Heart left ventricle (tissue), 16 donors: ENCODE results near the gene FGFBP3. TPM values are rescaled to one million over a fixed set of nuclear protein-coding genes. Genes with fewer than 3 reads are reported as not detected.

Experiments used
- ATAC-seq, 4 donors: fragments of 200-7000 bp; cut with Tn5 transposase; one replicate each; pipeline ENCODE4 v1.9.1; 2020 to 2022; ENCODE audit warnings: moderate library complexity in 4 of 4, mild to moderate bottlenecking in 3 of 4, moderate number of reproducible peaks in 1 of 4
- DNase-seq, 5 donors: peaks; one replicate each; pipeline ENCODE4 v3.0.0-alpha.2; 2020
- H3K27ac ChIP-seq, 12 donors: fragments of 200-600 bp; sonication (generic) in 4 of 12; one replicate each; pipeline versions ENCODE4 v1.5.0 to v1.8.0; 2016 to 2022; ENCODE audit warnings: mild to moderate bottlenecking in 2 of 12
- H3K27me3 ChIP-seq, 9 donors: fragments of 200-600 bp; sonication (generic) in 2 of 9; one replicate each; pipeline versions ENCODE4 v1.5.1 to v1.8.0; 2016 to 2022; ENCODE audit warnings: mild to moderate bottlenecking in 3 of 9
- H3K36me3 ChIP-seq, 9 donors: fragments of 200-600 bp; sonication (generic) in 2 of 9; one replicate each; pipeline versions ENCODE4 v1.5.0 to v1.8.0; 2018 to 2022; ENCODE audit warnings: mild to moderate bottlenecking in 2 of 9
- H3K4me1 ChIP-seq, 12 donors: fragments of 200-600 bp; sonication (generic) in 4 of 12; one replicate each; pipeline versions ENCODE4 v1.5.0 to v1.8.0; 2016 to 2022; ENCODE audit warnings: mild to moderate bottlenecking in 3 of 12
- H3K4me3 ChIP-seq, 12 donors: fragments of 200-600 bp; sonication (generic) in 4 of 12; one replicate each; pipeline versions ENCODE4 v1.5.0 to v1.8.0; 2017 to 2022; ENCODE audit warnings: mild to moderate bottlenecking in 9 of 12, moderate library complexity in 4 of 12
- H3K9me3 ChIP-seq, 12 donors: fragments of 200-600 bp; sonication (generic) in 4 of 12; one replicate each; pipeline versions ENCODE4 v1.5.0 to v1.8.0; 2016 to 2022; ENCODE audit warnings: mild to moderate bottlenecking in 1 of 12
- POLR2A ChIP-seq, 2 donors: fragments of 450-650 bp; IDR thresholded peaks; one replicate each; pipeline ENCODE4 v1.6.1; 2017; ENCODE audit warnings: antibody characterized with exemption in 2 of 2, mild to moderate bottlenecking in 2 of 2, moderate library complexity in 2 of 2
- WGBS, 4 donors: extraction: QIAGEN DNeasy Blood & Tissue Kit in 2 of 4; methylation state at CpG; one replicate each; pipeline versions ENCODE4 v1.1.5 to v1.1.7; 2013 to 2018; 5-methylcytosine and 5-hydroxymethylcytosine counted together
- intact Hi-C, 10 donors: fragments of 100-400 bp; cut with DNase I; formaldehyde crosslinking; loops; one replicate each; pipeline versions ENCODE4 v1.11.1 to v1.14.2; 2022
- polyA plus RNA-seq, 2 donors: library from polyadenylated mRNA; stranded (reverse); fragments of 200-250 nt; gene quantifications; one replicate each; pipeline ENCODE4 v1.2.3, GENCODE V29; 2013
- total RNA-seq, 9 donors: library from RNA; depleted of rRNA in 2 of 9; stranded (reverse); fragments of >200 nt in 2 of 9; fragmentation: NEBNext Ultra II Directional in 3 of 9; extraction: Animal tissue kit (Norgen Biotek cat#: 25700) in 3 of 9; gene quantifications; one replicate each; pipeline versions ENCODE4 v1.1.0 to v1.2.4, GENCODE V29; 2016 to 2023
- TF ChIP-seq, protein P1 (sequence below), 12 donors: fragments of 200-600 bp; sonication (generic) in 4 of 12; IDR thresholded peaks; one replicate each; pipeline versions ENCODE4 v1.5.0 to v1.8.0; 2018 to 2022; ENCODE audit warnings: antibody characterized with exemption in 12 of 12, mild to moderate bottlenecking in 5 of 12
- donor health status: ischemic (EF 13 %, LVEDD 7.1; RV severe dilation, severe dysfunction).
- donor health status: healthy with polysubstance abuse.
- donor health status: DM: no; HTN: yes; CAD: no.
- donor health status: DM: no; HTN: no; CAD: no.
- donor health status: ischemic (EF 25% LVEDD 6.9; RV normal size, moderate dysfunction).
- donor health status: ischemic (EF 25% LVEDD 5.7; RV mildly dilated, moderate dysfunction).
- donor health status: healthy.
- donor health status: DM: yes; HTN: yes; CAD: no.
- donor health status: ischemic (EF 35%, LVEDD 5.7; RV mildly dilated, moderate dysfunction).
- donor health status: nonischemic (EF 11% LVEDD 7.7; RV severe dilation, severe dysfunction).
- donor health status: DM: yes; HTN: yes; CAD: no.
- donor health status: PGD.
- donor health status: ischemic (EF 29% LVEDD 5.4; RV normal size, mild dysfunction).
- donor health status: nonischemic (EF 23%, LVEDD 6.1; RV moderate dilation, normal function).

FGFBP3 gene
- total and polyA plus RNA-seq, 11 donors: 0.16 to 0.81 (median 0.48) TPM; not detected in 1

DNA sequence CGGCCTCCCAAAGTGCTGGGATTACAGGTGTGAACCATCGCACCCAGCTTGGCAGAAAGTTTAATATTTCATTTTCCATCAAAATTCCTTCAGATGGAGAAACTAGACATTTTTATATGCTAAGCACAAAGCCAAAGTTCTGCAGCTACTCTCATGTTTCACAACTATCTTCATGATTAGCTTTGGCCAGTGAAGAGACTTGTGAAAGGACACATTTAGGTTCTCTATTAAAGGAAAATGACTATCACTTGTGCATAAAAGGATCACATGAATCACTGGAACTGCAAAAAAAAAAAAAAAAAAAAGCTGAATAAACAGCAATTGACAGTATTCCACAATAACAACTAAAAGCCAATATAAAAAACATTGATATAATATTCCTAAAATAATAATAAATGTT lies 16.2 kb downstream of the FGFBP3 start:
- Histone ChIP-seq H3K27ac (no peak overlapping the region), H3K4me3 (no peak overlapping the region), H3K9me3 (no peaks in the 10 kb centered on the region), H3K27me3 (peaks cover 0 to 5% (median 0%) of the 10 kb centered on the region in 9 donors), H3K36me3 (no peaks in the 10 kb centered on the region), H3K4me1 (peaks cover 0 to 4% (median 1%) of the 10 kb centered on the region in 12 donors)
- DNase-seq (no peak), ATAC-seq (no peak)
- WGBS, 4 donors: 96 to 100% (median 96%) methylated on average over 2 of the region's 2 CpGs
- intact Hi-C loops: no loop called here
- TF ChIP-seq POLR2A (IDR thresholded peaks at IDR 0.05): no peak
- TF ChIP-seq, protein P1, sequence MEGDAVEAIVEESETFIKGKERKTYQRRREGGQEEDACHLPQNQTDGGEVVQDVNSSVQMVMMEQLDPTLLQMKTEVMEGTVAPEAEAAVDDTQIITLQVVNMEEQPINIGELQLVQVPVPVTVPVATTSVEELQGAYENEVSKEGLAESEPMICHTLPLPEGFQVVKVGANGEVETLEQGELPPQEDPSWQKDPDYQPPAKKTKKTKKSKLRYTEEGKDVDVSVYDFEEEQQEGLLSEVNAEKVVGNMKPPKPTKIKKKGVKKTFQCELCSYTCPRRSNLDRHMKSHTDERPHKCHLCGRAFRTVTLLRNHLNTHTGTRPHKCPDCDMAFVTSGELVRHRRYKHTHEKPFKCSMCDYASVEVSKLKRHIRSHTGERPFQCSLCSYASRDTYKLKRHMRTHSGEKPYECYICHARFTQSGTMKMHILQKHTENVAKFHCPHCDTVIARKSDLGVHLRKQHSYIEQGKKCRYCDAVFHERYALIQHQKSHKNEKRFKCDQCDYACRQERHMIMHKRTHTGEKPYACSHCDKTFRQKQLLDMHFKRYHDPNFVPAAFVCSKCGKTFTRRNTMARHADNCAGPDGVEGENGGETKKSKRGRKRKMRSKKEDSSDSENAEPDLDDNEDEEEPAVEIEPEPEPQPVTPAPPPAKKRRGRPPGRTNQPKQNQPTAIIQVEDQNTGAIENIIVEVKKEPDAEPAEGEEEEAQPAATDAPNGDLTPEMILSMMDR (IDR thresholded peaks at IDR 0.05): no peak

DNA sequence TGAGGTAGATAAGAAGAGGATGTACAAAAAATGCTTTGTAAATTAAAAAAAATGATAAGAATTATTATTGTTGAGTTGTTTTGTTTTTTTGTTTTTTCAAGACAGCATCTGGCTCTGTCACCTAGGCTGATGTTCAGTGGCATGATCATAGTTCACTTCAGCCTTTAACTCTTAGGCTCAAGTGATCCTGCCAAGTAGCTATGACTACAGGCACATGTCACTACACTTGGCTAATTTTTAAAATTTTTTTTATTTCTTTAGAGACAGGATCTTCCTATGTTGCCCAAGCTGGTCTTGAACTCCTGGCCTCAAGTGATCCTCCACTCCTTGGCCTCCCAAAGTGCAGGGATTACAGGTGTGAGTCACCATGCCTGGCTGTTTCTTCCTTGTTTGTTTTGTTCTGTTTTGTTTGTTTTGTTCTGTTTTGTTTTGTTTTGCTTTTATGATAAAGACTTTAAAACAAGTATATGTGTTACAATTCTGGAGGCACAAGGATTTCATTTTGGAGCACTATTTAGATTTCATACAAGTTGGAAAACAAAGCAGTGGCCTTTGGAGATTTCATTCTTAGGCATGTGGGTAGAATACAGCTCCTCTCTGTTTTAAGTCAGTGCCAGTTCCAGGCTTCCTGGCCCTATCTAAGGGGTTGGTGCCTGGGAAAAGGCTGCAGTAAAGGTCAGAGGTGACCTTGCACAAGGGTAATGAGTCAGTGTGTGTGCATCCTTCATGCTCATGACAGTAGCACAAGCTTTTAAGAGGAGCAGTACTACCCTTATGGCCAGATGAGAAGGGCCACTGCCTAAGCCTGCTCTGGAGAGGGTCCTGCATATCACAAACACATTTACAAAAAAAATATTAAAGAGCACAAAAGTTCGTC lies 17.9 kb downstream of the FGFBP3 start:
- TF ChIP-seq, protein P1 (IDR thresholded peaks at IDR 0.05): no peak
- TF ChIP-seq POLR2A (IDR thresholded peaks at IDR 0.05): no peak
- no peaks in the 10 kb centered on the region for H3K9me3 ChIP-seq
- no peak overlapping the region for H3K27ac ChIP-seq
- no peaks in the 10 kb centered on the region for H3K36me3 ChIP-seq
- WGBS, 4 donors: 74 to 94% (median 82%) methylated on average over 1 of the region's 1 CpG
- no peak overlapping the region for H3K4me3 ChIP-seq
- peaks cover 0 to 15% (median 9%) of the 10 kb centered on the region in 12 donors for H3K4me1 ChIP-seq
- peaks cover 0 to 10% (median 0%) of the 10 kb centered on the region in 9 donors for H3K27me3 ChIP-seq
- DNase-seq (no peak), ATAC-seq (peak in 1 of 4 donors; percentile 51)
- intact Hi-C loops: no loop called here

DNA sequence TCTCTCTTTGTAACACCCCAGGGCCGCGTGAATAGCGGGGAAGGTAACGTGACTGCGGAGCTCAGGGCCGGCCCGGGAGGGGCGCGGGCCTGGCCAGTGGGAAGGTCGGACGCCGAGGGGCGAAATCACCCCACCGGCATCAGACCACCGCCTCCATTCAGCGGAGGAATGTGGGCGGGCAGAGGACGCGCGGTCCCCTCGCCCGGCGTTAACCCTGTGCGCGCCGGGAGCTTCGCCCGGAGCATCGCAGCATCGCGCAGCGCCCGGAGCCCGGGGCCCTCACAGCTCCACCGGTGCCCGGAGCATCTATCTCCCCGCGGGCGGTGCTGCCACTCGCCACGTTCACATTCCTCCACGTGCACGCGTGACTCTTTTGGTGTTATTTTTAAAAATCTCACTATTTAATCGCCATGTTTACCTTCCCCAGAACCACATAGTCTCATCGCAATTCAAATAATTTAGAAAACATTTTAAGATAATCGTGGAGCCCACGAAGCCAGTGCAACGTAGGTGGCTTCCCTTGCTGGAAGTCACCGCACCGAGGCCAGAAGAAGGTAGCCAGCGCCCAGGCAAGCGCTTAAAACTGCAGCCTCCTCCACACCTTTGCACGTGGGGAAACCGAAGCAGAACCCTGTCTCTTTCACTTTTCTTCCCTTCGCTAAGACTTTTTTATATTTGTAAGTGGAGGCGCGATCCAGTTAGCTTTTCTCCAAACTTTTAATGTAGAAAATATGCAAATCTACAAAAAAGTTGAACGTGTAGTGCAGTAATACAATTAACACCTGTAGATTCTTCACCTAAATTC lies 21.8 kb downstream of the FGFBP3 start:
- TF ChIP-seq, protein P1 (IDR thresholded peaks at IDR 0.05): no peak
- no peak for TF ChIP-seq POLR2A (IDR thresholded peaks at IDR 0.05)
- WGBS, 4 donors: 1 to 3% (median 2%) methylated on average over 39 to 59 of the region's 59 CpGs
- ATAC-seq (peak in 3 of 4 donors; percentile 49 to 68 (median 64)), DNase-seq (peak in 3 of 5 donors; percentile 22 to 64 (median 46))
- peaks cover 0 to 10% (median 0%) of the 10 kb centered on the region in 9 donors for H3K27me3 ChIP-seq
- intact Hi-C loops: loop anchor here in 1 of 10 donors (1.0 kb wide), 1 partner anchor 91 kb away; no protein-coding TSS in a partner anchor
- H3K4me3 ChIP-seq: peak overlapping the region; percentile 19 to 70 (median 52)
- no peaks in the 10 kb centered on the region for H3K36me3 ChIP-seq
- no peaks in the 10 kb centered on the region for H3K9me3 ChIP-seq
- H3K27ac ChIP-seq: peak overlapping the region in 2 of 12 donors; percentile 19 to 28
- H3K4me1 ChIP-seq: peaks cover 0 to 34% (median 23%) of the 10 kb centered on the region in 12 donors

DNA sequence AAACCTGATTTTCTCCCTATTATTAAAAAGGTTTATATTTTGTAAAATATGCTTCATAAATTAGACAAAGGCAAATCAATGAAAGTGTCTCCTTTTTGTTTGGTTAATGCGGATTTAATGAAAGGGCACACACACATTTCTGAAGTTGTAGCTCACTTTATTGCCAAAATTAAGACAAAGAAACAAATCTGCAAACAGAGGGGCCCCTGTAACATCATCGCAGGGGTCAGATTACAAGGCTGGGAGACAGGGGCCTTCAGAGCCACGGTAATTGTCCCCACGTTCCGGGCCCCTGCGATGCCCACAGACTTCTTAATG lies 22.4 kb downstream of the FGFBP3 start:
- DNase-seq: no peak
- no peaks in the 10 kb centered on the region for H3K36me3 ChIP-seq
- intact Hi-C loops: loop anchor here in 1 of 10 donors (1.0 kb wide), 1 partner anchor 91 kb away; no protein-coding TSS in a partner anchor
- peaks cover 0 to 34% (median 23%) of the 10 kb centered on the region in 12 donors for H3K4me1 ChIP-seq
- H3K9me3 ChIP-seq: no peaks in the 10 kb centered on the region
- ATAC-seq: no peak
- 19 to 30% (median 21%) methylated on average over 6 of the region's 6 CpGs for WGBS, 4 donors
- peaks cover 0 to 10% (median 0%) of the 10 kb centered on the region in 9 donors for H3K27me3 ChIP-seq
- no peak for TF ChIP-seq POLR2A (IDR thresholded peaks at IDR 0.05)
- TF ChIP-seq, protein P1 (IDR thresholded peaks at IDR 0.05): no peak
- peak overlapping the region in 2 of 12 donors; percentile 19 to 28 for H3K27ac ChIP-seq
- peak overlapping the region in 11 of 12 donors; percentile 37 to 70 (median 53) for H3K4me3 ChIP-seq
